Suppressor macrophage (primary cell): ENCODE data around the gene KDM5C.
"Not testable (repeated sequence)": the region's sequence is repeated elsewhere in the genome, so short reads cannot be mapped to it uniquely, and the experiment has no call there.

Experiments used
- DNase-seq, 4 experiments: peaks; one replicate each; pipeline ENCODE4 v3.0.0-alpha.2; 2020 to 2022

KDM5C gene

DNA sequence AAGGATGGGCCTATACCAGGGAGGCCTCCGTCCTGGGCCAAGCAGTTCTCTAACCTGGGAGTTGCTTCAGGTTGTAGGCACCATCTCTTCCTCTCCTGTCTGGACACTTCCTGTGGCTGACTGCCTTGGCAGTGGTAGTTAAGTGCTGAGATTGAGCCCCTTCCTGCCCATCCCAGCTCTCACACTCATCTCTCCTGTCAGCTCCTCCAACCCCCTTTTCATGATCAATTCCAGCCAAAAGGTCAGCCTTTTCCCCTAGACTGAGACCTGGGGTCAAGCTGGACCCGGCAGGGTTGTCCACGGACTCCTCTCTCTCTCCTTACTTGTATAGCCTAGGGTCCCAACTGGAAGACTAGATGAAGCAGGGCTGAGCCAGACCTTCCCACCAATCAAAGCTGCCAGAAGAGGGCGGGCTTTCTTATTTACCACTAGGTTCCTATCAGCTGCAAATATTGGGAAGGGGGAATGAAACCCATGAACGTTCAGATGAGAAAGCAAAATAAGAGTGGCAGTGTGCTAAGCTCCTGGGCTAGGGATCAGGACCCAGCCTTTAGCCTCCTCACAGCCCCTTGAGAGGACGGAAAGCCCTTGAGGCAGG is 34.5 kb downstream of the KDM5C start:
- DNase-seq: no peak

DNA sequence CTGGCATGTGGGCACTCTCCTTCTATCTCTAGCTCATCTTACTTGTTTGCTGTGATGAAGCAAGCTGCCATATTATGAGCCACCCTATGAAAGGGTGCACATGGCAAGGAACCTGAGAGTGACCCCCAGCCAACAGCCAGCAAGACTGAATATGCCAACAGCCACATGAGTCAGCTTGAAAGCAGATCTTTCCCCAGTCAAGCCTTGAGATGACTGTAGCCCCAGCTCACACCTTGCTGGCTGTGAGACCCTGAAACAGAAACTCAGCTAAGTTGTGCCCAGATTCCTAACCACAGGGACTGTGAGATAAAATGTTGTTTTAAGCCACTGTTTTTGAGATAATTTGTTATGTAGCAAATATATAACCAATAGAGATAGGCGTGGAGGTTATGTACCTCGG is 36.2 kb downstream of the KDM5C start:
- DNase-seq: no peak

DNA sequence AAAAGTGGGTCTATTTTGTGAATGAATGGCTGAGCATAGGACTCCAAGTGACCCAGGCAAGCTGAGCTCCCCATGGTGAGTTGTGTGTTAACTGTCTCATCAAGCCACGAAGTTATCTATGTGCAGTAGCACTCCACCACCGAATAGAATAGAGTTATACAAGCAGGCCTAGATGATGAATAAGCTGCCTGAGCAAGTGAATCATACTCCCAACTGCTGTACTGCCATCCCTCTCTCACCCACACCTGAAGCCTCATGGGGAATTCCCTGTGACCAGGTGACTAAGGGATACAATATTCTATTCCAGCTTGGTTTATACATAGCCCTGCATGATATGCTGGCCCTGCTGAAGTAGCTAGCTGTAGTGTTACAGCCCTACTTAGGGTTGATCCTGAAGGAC is 38.7 kb downstream of the KDM5C start:
- no peak for DNase-seq

DNA sequence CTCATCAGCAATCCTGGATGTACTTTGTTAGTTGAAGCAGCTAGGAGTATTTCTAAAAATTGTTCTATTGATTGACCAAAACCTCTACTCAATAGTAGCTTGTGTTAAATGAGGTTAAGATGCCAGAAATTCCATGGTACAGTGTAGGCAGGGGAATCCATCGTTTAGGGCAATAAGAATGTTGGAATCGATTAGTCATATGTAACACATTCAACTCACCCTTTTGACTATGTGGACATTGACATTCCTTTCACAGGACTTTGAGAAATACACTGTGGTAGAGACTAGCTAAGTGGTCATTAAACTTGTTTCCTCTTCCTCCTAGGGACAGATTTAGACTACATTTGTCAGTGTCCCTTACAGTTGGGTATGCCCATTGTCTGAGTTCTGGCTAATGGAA is 40.2 kb downstream of the KDM5C start:
- DNase-seq: no peak

DNA sequence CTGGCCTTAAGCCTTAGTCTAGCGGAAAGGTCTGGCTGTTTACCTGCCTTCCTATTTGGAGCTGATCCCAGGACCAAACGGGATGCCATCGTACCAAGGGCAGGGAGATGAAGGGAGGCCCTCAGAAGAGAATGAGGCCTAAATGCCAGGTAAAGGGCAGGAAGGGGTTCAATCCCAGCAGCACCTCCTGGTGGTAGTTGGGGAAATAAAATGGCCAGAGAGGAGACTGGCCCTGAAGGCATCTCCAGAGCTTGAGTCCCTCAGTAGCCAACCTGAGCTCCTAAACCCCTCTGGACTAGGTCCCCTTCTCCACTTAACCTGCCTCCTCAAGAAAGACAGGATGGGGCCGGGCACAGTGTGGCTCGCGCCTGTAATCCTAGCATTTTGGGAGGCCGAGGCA is 53.7 kb downstream of the KDM5C start:
- DNase-seq: no peak

DNA sequence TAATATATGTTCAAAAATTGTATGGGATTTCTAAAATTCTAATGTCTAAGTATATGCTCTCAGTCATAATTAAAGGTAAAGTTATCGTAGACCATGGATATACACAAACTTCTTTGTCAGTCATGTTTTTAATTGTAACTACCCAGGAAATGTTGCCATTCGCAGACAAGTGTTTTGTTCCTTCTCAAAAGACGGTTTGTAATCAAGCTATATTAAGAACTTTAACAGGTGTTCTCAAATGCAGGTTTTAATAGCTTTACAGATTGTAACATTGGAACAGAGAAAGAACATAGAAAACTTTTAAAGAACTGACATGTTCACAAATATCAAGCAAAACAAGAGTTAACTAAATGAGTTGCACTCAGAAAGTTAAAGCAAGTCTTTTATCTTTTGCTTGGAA is 58.9 kb downstream of the KDM5C start:
- no peak for DNase-seq

DNA sequence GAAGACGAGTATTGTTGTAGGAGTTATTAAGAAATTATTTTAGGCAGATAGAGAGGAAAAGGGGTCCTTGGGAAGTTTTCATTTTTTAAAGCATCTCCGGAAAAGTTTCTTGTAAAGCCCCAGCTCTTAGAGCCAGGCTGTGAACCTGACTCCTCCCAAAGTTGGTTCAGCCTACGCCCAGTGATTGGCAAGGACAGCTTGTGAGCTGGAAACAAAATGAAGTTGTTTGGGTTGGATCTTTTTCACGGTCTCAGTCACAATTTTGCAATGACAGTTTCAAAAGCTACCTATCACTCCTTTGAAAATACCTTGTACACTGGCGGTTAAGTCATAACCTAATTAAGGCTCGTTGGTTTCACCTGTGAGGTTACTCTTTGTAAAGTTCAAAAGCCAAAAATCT is 60.4 kb downstream of the KDM5C start:
- not testable (repeated sequence) for DNase-seq

DNA sequence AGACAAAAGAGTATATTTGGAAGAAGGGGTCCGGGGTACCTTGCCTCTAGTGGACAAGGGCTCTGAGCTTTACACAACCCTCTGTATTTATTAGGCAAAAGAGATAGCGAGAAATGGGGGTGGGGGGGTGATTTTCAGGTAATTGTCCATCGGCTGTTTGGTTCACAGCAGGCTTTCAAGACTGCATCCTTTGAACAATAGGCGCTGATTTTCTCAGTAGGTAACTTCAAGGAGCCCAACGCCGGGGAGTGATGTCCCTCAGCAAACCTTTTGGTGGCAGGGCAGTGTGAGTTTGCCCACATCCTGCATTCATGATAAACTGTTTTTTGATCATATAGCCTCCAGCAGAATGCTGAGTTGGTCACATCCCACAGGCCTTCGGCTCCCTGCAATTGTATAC is 61.6 kb downstream of the KDM5C start:
- no peak for DNase-seq

DNA sequence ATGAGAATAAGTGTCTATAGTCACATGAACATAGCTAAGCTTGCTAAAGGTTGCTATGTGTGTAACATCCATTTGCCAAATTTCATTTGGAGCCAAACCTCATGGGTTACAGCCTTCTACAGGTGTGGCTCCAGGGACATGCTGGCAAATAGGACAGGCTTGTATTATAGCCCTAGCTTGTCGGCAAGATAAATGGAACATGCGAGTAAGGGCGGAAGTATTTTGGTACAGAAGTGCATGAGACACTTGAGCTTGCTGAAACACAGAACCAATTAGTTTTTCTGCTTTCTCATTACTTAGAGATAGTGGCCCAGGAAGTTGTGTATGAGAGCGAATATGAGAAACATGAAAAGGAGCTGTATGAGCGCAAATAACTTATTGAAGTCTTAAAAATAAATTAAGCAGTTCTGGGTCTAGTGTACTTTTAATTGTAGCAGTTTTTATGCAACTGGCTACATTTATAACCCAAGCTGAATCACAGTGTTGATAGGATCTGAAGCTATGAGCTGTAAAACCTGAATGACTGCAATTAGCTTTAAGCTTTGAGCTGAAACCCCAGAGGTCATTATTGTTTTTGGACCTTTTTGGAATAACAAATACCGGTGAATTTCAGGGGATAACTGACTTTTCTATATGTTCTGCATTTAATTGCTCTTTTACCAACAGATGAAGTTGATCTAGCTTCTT is 64.6 kb downstream of the KDM5C start:
- no peak for DNase-seq

DNA sequence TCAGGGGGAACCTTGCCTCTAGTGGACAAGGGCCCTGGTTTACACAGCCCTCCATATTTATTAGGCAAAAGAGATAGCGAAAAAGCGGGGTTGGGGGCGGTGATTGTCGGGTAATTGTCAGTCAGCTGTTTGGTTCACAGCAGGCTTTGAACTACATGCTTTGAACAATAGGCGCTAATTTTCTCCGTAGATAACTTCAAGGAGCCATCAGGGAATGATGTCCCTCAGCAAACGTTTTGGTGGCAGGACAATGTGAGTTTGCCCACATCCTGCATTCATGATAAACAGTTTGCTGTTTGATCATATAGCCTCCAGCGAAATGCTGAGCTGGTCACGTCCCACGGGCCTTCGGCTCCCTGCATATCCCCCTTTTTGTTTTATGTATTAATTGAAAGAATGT is 65.8 kb downstream of the KDM5C start:
- DNase-seq: no peak

DNA sequence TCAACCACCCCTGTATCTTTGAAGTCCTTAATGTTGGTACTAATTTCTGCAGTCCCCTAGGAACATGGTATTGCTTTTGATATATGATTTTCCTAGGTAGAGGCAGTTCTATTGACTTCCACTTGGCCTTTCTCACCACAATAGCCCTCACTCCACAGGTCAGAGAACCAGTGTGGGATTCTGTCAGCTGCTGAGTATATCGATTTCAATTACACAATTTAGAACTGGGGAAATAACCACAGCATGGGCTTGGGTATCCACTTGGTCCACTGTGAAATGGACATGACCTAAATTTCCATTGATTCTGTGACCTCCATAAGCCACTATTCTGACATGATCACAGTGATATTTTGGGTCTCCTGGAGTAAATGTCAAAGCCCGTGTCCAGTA is 68.8 kb downstream of the KDM5C start:
- no peak for DNase-seq

DNA sequence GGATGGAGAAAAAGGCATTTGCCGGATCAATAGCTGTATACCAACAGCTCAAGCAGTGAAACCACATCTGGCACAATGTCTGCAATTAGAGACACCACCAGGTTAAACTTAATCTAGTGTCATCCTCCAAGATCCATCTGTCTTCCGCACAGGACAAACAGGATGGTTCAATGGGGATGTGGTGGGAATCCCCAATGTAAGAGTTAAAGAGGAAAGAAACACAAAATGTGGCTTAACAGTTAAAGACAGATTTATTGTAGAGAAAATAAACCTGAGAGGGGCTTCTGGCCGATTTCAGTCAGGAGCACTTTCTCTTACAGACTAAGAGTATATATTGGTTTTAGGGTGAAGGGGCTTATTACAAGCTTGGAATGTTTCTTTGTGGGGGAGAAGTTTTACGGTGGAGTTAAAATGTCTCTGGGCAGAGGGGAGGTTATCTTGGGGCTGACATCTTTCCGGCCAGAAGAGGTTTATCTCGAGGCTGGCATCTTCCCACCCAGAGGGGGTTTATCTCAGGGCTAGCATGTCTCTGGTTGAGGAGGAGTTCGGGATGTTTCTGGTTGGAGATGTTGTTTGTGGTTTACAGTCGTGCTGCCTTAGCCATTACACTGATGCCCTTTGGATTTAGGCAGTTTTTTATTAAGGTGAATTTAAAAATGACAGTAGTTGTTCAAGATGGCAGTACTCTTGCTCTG is 69.3 kb downstream of the KDM5C start:
- DNase-seq: no peak

DNA sequence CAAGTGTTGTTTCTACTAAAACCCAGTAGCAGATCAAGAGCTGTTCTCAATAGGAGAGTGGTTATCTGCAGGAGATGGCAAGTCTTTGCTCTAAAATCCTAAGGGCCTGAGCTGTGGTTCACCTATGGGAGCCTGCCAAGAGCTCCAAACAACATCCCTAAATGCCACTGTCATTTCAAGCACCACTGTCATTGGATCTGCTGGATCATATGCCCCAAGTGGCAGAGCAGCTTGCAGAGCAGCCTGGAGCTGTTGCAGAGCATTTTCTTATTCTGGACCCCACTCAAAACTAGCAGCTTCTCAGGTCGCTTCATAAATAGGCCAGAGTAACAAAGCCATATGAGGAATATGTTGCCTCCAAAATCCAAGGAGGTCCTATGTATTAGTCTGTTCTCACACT is 71.4 kb downstream of the KDM5C start:
- no peak for DNase-seq
